22Rv1 (cell line): ENCODE results near the gene GANC.

ENCODE experiments used
- ZFX ChIP-seq: fragments of 450-650 bp; IDR thresholded peaks from 2 replicates; pipeline ENCODE4 v1.6.1; 2017; ENCODE audit warnings: antibody characterized with exemption, borderline replicate concordance
- TF ChIP-seq, protein P1 (sequence below): fragments of 450-650 bp; IDR thresholded peaks from 2 replicates; pipeline ENCODE4 v1.5.1; 2017; ENCODE audit warnings: mild to moderate bottlenecking

DNA sequence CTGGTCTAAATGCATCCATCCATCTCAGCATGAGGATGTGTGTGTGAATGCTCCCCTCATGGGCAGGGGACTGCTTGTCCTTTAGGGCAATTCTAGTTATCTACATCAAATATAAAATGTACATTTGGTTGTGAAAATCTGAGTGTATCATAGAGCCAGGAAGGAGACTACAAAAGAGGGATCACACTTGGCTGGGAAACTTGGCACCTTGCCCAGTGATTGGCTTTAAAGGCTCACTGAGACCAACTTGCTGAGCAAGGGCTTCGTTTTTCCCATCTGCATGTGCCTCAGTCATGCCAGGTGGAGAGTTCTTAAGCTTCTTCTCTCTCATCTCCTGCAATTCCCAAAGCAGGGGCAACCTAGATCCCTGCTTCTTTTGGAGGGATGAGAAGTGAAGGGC lies 91.5 kb downstream of the GANC start:
- TF ChIP-seq, protein P1, sequence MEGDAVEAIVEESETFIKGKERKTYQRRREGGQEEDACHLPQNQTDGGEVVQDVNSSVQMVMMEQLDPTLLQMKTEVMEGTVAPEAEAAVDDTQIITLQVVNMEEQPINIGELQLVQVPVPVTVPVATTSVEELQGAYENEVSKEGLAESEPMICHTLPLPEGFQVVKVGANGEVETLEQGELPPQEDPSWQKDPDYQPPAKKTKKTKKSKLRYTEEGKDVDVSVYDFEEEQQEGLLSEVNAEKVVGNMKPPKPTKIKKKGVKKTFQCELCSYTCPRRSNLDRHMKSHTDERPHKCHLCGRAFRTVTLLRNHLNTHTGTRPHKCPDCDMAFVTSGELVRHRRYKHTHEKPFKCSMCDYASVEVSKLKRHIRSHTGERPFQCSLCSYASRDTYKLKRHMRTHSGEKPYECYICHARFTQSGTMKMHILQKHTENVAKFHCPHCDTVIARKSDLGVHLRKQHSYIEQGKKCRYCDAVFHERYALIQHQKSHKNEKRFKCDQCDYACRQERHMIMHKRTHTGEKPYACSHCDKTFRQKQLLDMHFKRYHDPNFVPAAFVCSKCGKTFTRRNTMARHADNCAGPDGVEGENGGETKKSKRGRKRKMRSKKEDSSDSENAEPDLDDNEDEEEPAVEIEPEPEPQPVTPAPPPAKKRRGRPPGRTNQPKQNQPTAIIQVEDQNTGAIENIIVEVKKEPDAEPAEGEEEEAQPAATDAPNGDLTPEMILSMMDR: no peak
- TF ChIP-seq ZFX: no peak
